ENCODE results near the gene WDR59.

Gene WDR59

GRCh38 chr16:74909665-74910064 lies 75.3 kb downstream of the WDR59 start:
- TF ChIP-seq GATA2 (IDR thresholded peaks at IDR 0.05; ENCODE audit: low read depth, low read length) (no peak), GATA3 (IDR thresholded peaks at IDR 0.05; ENCODE audit: low read depth, low read length) (no peak)

GRCh38 chr16:74903901-74904678 lies 80.8 kb downstream of the WDR59 start:
- TF ChIP-seq GATA3 (IDR thresholded peaks at IDR 0.05; ENCODE audit: low read depth, low read length), result no peak
- TF ChIP-seq GATA2 (IDR thresholded peaks at IDR 0.05; ENCODE audit: low read depth, low read length), result no peak

DNA sequence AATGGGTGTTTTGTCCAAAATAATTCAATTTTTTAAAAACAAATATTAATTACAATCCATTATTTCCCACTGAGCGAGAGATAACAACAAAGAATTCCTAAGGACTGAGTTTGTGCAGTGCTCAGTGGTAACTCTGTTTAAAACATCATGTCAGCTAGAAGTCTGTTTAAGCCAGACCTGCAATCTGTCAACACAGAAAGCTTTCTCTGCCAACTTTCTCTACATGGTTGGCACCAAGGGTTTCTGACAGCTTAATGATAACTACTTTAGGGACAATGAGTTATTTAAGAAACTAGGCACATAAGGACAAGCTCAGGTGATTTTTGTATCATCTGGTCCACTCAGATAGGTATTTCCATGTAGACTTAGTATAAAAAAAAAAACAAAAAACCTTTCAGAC lies 81.8 kb downstream of the WDR59 start:
- TF ChIP-seq GATA2 (IDR thresholded peaks at IDR 0.05; ENCODE audit: low read depth, low read length), result no peak
- no peak for TF ChIP-seq GATA3 (IDR thresholded peaks at IDR 0.05; ENCODE audit: low read depth, low read length)

GRCh38 chr16:74902161-74902560 lies 82.8 kb downstream of the WDR59 start:
- no peak for TF ChIP-seq GATA2 (IDR thresholded peaks at IDR 0.05; ENCODE audit: low read depth, low read length)
- no peak for TF ChIP-seq GATA3 (IDR thresholded peaks at IDR 0.05; ENCODE audit: low read depth, low read length)

DNA sequence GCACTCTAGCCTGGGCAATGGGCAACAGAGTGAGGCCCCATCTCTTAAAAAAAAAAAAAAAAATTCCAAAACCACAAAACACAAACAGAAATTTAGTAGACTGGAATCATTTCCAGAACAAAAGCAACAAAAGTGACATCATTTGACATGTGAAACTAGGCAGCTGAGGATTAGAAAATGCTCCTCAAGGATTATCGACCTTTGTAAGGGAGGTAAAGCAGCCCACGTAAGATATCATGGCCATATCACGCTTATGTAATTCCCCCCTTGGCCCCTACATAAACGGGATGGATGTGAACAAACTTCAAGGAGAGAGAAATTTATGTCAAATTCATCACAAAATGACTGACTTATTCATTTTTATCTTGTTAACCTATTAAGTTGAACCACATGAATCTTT lies 83.3 kb downstream of the WDR59 start:
- TF ChIP-seq GATA2 (IDR thresholded peaks at IDR 0.05; ENCODE audit: low read depth, low read length), result no peak
- TF ChIP-seq GATA3 (IDR thresholded peaks at IDR 0.05; ENCODE audit: low read depth, low read length), result no peak

- no peak for TF ChIP-seq GATA3 (IDR thresholded peaks at IDR 0.05; ENCODE audit: low read depth, low read length)
Measured at GRCh38 chr16:74899816-74900215, 85.1 kb downstream of the WDR59 start.

DNA sequence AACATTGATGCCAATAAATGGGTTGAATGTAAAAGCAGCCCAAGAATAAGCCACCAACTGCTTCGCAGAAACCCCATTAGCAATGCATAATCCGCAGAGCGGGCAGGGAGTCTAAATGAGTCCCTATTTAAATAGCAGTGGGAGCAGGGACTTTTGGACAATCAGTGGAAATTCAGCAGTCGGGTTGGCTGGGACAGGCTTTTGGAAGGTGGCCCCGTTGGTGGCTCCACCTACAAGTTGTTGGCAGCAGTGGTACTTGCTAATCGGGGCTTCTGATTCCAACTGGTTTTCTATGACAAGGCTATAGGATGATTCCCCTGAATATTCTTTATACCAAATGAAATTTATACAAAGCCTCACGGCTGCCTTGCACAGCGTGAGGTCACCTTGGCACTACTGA lies 86.3 kb downstream of the WDR59 start:
- TF ChIP-seq GATA3 (IDR thresholded peaks at IDR 0.05; ENCODE audit: low read depth, low read length), result no peak
- no peak for TF ChIP-seq GATA2 (IDR thresholded peaks at IDR 0.05; ENCODE audit: low read depth, low read length)

DNA sequence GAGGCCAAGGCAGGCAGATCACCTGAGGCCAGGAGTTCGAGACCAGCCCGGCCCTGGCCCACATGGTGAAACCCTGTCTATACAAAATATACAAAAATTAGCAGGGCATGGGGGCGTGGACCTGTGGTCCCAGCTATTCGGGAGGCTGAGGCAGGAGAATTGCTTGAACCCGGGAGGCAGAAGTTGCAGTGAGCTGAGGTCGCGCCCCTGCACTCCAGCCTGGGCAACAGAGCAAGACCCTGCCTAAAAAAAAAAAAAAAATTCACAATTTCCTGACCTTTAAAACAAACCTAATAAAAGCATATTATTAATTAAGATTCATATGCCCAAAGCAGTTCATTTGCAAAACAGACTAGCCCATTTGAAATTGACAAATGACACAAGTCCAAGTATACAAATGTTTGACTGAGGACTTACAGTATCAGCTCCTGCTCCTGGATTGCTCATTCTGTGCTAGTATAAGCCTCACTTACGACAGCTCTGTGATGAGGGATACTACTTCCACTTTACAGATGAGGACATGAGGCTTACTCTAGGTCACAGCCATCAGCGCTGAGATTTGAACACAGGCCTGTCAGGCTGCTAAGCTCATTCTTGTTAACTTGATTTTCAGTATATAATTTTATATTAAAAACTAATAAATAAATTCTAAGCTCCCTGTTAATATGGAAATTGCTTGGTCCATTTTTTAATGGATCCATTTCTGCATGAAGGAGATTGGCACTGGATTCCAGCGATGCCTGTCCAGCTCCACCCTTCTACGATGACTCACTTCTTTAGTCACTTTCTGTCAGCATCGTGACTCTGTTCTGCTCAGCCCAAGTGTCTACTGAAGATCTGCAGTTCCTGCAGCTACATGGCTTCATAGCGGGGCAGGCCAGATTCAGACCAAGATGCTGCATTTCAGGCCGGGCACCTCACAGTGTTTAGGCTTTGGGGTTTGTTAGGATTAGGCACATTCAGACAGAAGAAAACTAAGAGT lies 88.2 kb downstream of the WDR59 start:
- TF ChIP-seq GATA2 (IDR thresholded peaks at IDR 0.05; ENCODE audit: low read depth, low read length) (no peak), GATA3 (IDR thresholded peaks at IDR 0.05; ENCODE audit: low read depth, low read length) (no peak)

- TF ChIP-seq GATA2 (IDR thresholded peaks at IDR 0.05; ENCODE audit: low read depth, low read length) (no peak), GATA3 (IDR thresholded peaks at IDR 0.05; ENCODE audit: low read depth, low read length) (no peak)
Measured at GRCh38 chr16:74893541-74893940, 91.4 kb downstream of the WDR59 start.

DNA sequence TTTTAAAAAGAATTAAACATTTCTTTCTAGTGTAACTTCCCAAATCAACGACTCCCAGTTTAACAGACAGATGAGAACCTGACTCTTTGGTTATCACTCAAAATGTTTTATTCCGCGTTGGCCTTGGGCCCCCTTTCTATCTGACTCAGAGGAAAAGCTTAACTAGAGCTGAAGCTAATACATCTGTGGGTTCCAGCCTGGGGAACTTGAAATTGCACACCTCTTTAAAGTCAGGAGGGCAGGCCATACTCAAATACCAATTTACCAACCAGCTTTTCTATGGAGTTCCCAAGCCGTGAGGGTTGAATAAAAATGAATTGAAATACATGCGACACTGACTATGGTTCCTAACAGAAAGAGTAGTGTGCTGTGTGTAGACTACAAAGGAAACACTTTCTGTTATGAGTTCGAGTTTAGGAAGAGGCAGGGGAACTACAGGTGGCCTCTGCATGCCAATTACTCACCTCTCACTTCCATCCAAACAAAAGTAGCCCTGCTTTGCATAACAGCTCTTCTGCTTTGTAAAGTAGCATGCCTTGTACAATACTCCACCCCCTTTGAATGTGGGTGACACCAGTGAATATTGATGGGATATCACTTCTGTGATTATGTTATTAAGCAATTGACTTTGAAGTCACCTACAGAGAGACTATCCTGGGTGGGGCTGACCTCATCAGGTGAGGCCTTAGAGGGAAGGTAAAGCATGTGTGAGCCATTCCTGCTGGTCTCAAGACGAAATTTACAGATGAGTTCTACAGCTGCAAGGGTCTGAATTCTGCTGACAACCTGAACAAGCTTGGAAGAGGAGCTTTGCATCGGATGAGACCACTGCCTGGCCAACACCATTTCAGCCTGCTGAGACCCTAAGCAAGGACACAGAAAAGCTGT lies 92.1 kb downstream of the WDR59 start:
- no peak for TF ChIP-seq GATA3 (IDR thresholded peaks at IDR 0.05; ENCODE audit: low read depth, low read length)

GRCh38 chr16:74888888-74889287 lies 96.0 kb downstream of the WDR59 start:
- no peak for TF ChIP-seq GATA3 (IDR thresholded peaks at IDR 0.05; ENCODE audit: low read depth, low read length)
- no peak for TF ChIP-seq GATA2 (IDR thresholded peaks at IDR 0.05; ENCODE audit: low read depth, low read length)

DNA sequence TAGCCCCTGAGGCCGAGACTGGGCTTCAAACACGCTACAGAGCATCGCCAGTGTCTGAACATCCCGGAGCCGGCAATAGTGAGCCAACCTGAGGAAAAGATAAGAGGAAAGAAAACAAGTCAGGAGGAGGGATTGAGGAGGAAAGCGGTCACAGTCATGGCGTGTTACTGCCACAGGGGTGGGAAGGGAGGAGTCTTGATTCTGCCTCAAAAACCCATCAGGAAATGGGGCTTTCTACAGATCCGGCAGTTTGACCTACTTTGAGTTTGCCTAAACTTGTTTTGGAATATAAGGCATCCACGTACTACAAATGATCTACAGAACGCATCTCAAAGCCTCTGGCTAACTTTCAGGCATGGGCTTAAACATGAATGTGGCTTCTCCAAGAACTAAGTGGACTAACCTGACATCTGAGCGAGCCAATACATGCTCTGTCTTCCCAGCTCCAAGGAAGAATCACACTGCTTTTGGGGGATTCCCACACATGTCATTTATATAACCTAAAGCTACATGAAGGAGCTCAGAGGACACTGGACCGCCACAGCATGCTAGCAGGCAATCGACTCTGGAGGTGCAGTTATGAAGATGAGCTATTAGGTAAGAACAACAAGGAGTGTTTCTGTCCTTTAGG lies 96.6 kb downstream of the WDR59 start:
- TF ChIP-seq GATA2 (IDR thresholded peaks at IDR 0.05; ENCODE audit: low read depth, low read length) (no peak), GATA3 (IDR thresholded peaks at IDR 0.05; ENCODE audit: low read depth, low read length) (no peak)

- no peak for TF ChIP-seq GATA2 (IDR thresholded peaks at IDR 0.05; ENCODE audit: low read depth, low read length)
- TF ChIP-seq GATA3 (IDR thresholded peaks at IDR 0.05; ENCODE audit: low read depth, low read length), result no peak
Measured at GRCh38 chr16:74887084-74887483, 97.8 kb downstream of the WDR59 start.
